ENCODE measurements around the gene R3HDM1. TPM values are rescaled to one million over a fixed set of nuclear protein-coding genes. Genes with fewer than 3 reads are reported as not detected.
"Not testable (repeated sequence)": the region's sequence is repeated elsewhere in the genome, so short reads cannot be mapped to it uniquely, and the experiment has no call there.

The R3HDM1 gene
- total RNA-seq, 1 donor from 2014 or later: 18.2 TPM

DNA sequence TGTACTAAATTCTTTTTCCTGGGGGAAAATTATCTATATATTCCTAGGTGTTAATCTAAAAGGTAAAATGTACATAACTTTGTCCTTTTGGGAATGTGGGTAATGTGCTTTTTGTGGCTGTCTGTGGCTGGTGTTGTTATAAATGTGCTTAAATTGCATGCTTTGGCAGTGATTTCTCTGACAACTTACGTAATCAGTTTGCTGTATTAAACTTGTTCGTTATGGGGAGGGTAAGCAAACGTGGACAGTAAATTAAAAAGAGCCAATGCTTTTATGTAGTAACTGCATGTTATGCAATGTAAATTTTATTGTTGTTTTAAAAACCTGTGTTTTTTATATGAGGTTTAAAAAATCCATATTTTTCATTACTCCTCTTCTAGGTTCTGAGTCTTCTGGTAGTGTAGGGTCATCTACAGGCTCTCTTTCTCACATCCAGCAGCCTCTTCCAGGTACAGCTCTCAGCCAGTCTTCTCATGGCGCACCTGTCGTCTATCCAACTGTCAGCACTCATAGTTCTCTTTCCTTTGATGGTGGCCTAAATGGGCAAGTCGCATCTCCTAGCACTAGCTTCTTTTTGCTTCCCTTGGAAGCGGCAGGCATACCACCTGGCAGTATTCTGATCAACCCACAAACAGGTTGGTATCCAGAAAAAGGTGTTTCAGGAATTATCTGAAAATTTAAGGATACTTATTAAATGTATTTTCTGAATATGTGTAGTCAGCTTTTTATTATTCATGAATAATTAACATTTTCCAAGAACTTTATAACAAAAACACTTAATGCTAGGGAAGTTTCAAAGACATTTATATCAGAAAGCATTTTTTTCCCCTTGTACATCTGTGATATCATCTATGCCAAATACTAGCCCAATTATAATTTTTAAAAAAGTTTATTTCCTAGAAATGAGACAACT lies 110.1 kb downstream of the R3HDM1 start:
- peaks cover 0 to 13% of the 10 kb centered on the region in 2 donors for H3K36me3 ChIP-seq
- no peaks in the 10 kb centered on the region for H3K27me3 ChIP-seq
- intact Hi-C loops (cut with DNase I): no loop called here
- no peaks in the 10 kb centered on the region for H3K4me1 ChIP-seq
- DNase-seq (ENCODE audit: extremely low spot score in 2 of 2): no peak
- H3K4me3 ChIP-seq: no peak overlapping the region
- no peaks in the 10 kb centered on the region for H3K9me3 ChIP-seq
- H3K27ac ChIP-seq: no peak overlapping the region
- TF ChIP-seq, protein P1, sequence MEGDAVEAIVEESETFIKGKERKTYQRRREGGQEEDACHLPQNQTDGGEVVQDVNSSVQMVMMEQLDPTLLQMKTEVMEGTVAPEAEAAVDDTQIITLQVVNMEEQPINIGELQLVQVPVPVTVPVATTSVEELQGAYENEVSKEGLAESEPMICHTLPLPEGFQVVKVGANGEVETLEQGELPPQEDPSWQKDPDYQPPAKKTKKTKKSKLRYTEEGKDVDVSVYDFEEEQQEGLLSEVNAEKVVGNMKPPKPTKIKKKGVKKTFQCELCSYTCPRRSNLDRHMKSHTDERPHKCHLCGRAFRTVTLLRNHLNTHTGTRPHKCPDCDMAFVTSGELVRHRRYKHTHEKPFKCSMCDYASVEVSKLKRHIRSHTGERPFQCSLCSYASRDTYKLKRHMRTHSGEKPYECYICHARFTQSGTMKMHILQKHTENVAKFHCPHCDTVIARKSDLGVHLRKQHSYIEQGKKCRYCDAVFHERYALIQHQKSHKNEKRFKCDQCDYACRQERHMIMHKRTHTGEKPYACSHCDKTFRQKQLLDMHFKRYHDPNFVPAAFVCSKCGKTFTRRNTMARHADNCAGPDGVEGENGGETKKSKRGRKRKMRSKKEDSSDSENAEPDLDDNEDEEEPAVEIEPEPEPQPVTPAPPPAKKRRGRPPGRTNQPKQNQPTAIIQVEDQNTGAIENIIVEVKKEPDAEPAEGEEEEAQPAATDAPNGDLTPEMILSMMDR (IDR thresholded peaks at IDR 0.05): no peak
- TF ChIP-seq POLR2AphosphoS5 (IDR thresholded peaks at IDR 0.05; ENCODE audit: insufficient read depth in 1 of 2, low read depth in 1 of 2) (no peak), POLR2A (IDR thresholded peaks at IDR 0.05) (no peak)

DNA sequence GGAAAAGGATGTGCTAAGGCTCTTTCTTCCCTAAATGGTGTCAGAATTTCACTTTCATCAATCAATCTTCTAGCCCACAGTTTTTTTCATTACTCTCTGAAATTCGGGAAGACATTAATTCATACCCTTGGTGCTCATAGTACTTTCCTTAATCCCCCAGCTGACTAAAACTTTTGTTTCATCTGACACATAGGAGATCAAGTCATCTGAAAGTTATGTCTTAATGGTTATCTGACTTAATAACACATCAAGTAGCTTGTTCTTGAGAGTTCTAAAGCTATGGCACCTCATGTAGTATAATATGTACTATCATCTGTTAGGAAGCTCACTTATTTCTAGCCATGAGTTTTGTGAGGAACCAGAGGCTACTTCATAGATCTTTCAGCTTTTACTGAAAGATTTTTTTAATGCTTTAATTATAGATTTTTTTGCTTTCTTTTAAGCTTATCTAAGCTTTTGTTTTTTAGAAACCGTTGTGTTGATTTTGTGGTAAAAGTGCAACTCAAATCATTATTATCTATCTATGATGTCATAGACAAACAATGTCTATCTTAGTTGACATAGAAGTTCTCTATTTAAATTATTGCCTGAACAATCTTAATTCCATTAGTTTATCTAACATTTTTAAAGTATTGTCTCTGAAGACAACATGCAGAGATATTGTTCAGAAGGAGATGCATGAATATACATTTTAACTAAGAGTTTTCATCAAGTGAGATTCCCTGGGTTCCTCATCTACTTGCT lies 116.7 kb downstream of the R3HDM1 start:
- TF ChIP-seq POLR2A (IDR thresholded peaks at IDR 0.05) (no peak), POLR2AphosphoS5 (IDR thresholded peaks at IDR 0.05; ENCODE audit: insufficient read depth in 1 of 2, low read depth in 1 of 2) (no peak)
- TF ChIP-seq, protein P1 (IDR thresholded peaks at IDR 0.05): no peak
- no peak overlapping the region for H3K4me3 ChIP-seq
- H3K27me3 ChIP-seq: no peaks in the 10 kb centered on the region
- H3K4me1 ChIP-seq: no peaks in the 10 kb centered on the region
- H3K27ac ChIP-seq: no peak overlapping the region
- H3K9me3 ChIP-seq: no peaks in the 10 kb centered on the region
- H3K36me3 ChIP-seq: peaks cover 0 to 17% of the 10 kb centered on the region in 2 donors
- intact Hi-C loops (cut with DNase I): no loop called here
- no peak for DNase-seq (ENCODE audit: extremely low spot score in 2 of 2)

DNA sequence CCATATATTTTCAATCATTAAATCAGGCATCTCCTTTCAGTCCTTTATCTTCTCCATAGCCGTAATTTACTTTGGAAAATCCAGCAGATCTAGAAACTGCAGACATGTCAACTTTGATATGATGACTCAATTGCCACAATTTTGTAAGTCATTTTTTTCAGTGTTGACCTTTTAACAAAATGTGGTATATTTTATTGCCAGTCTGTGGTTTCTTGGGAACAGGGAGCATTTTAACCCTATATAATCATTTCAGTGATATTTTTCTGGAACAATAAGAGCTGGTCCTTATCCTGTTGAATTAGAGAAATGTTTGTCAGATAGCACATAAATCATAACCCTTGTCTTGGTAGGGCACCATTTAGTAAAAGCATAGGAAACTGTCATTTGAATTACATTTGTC lies 119.4 kb downstream of the R3HDM1 start:
- Histone ChIP-seq H3K27ac (no peak overlapping the region), H3K4me3 (no peak overlapping the region), H3K36me3 (peaks cover 0 to 19% of the 10 kb centered on the region in 2 donors), H3K27me3 (no peaks in the 10 kb centered on the region), H3K9me3 (no peaks in the 10 kb centered on the region), H3K4me1 (no peaks in the 10 kb centered on the region)
- DNase-seq (ENCODE audit: extremely low spot score in 2 of 2): no peak
- TF ChIP-seq, protein P1 (IDR thresholded peaks at IDR 0.05): no peak
- TF ChIP-seq POLR2AphosphoS5 (IDR thresholded peaks at IDR 0.05; ENCODE audit: insufficient read depth in 1 of 2, low read depth in 1 of 2) (no peak), POLR2A (IDR thresholded peaks at IDR 0.05) (no peak)
- intact Hi-C loops (cut with DNase I): no loop called here

DNA sequence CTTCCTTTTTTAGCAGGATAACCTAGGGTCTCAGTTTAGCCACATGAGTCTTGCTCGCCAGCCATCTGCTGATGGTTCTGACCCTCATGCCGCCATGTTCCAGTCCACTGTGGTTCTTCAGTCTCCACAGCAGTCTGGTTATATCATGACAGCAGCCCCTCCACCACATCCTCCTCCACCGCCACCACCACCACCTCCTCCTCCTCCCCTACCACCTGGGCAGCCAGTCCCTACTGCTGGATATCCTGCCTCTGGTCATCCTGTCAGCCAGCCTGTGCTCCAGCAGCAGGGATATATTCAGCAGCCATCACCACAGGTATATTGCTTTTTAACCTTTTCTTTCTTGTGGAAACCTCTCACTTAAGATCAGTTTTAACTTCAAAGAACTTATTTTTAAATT lies 120.4 kb downstream of the R3HDM1 start:
- H3K4me1 ChIP-seq: no peaks in the 10 kb centered on the region
- TF ChIP-seq, protein P1 (IDR thresholded peaks at IDR 0.05): no peak
- TF ChIP-seq POLR2AphosphoS5 (IDR thresholded peaks at IDR 0.05; ENCODE audit: insufficient read depth in 1 of 2, low read depth in 1 of 2) (no peak), POLR2A (IDR thresholded peaks at IDR 0.05) (no peak)
- intact Hi-C loops (cut with DNase I): no loop called here
- no peak for DNase-seq (ENCODE audit: extremely low spot score in 2 of 2)
- H3K27ac ChIP-seq: no peak overlapping the region
- H3K9me3 ChIP-seq: no peaks in the 10 kb centered on the region
- H3K27me3 ChIP-seq: no peaks in the 10 kb centered on the region
- no peak overlapping the region for H3K4me3 ChIP-seq
- H3K36me3 ChIP-seq: peaks cover 0 to 14% of the 10 kb centered on the region in 2 donors

DNA sequence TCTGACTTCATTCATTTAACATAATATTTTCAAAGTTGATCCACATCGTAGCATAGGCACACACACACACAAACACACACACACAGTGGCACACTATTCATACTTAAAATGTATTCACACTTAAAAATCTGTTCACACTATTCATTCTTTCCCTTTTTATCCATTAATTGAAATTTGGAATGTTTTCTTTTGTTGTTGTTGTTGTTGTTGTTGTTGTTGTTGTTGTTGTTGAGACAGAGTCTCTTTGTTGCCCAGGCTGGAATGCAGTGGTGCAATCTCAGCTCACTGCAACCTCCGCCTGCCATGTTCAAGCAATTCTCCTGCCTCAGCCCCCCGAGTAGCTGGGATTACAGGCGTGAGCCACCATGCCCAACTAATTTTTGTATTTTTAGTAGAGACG lies 123.0 kb downstream of the R3HDM1 start:
- DNase-seq (ENCODE audit: extremely low spot score in 2 of 2); H3K9me3 ChIP-seq; H3K4me1 ChIP-seq; H3K4me3 ChIP-seq; H3K27ac ChIP-seq; intact Hi-C loops (cut with DNase I); H3K27me3 ChIP-seq: not testable (repeated sequence)
- peaks cover 0 to 14% of the 10 kb centered on the region in 2 donors for H3K36me3 ChIP-seq

Data from vagina (tissue), 2 donors.